HepG2 (cell line): Measurements from ENCODE around the gene IRAK1BP1.

Experiments used
- EZH2 ChIP-seq: conservative IDR thresholded peaks from 2 replicates; pipeline ENCODE4 v1.6.1; 2012; ENCODE audit warnings: mild to moderate bottlenecking, low read depth, low read length, moderate library complexity
- HDAC1 ChIP-seq: sonication (generic); formaldehyde crosslinking; IDR thresholded peaks from 2 replicates; pipeline ENCODE4 v1.5.1; 2020; ENCODE audit warnings: mild to moderate bottlenecking, missing genetic modification reagents
- NCOR1 ChIP-seq: fragments of 200-600 bp; sonication (generic); IDR thresholded peaks from 2 replicates; pipeline ENCODE4 v1.7.0; 2017; ENCODE audit warnings: antibody characterized with exemption, low read length, borderline replicate concordance
- POLR2A ChIP-seq, 2 experiments: IDR thresholded peaks; 2 replicates each; pipeline ENCODE4 v1.6.1; 2011; ENCODE audit warnings: low read depth in 2 of 2, low read length in 2 of 2, mild to moderate bottlenecking in 1 of 2, moderate library complexity in 1 of 2; ENCODE audit not compliant: insufficient read depth in 1 of 2
- POLR2AphosphoS5 ChIP-seq: IDR thresholded peaks from 2 replicates; pipeline ENCODE4 v1.6.1; 2012; ENCODE audit warnings: low read depth, low read length
- RFX5 ChIP-seq: IDR thresholded peaks from 2 replicates; pipeline ENCODE4 v1.6.1; 2011; ENCODE audit warnings: low read depth, low read length, improper control_type of control experiment
- SP1 ChIP-seq, 2 experiments: fragments of 450-650 bp in 1 of 2; sonication (generic) in 1 of 2; formaldehyde crosslinking in 1 of 2; IDR thresholded peaks; 2 replicates each; pipeline versions ENCODE4 v1.4.0 to v1.6.1; 2016 to 2020; ENCODE audit warnings: missing genetic modification reagents in 1 of 2
- ZNF354B ChIP-seq: sonication (generic); formaldehyde crosslinking; IDR thresholded peaks from 2 replicates; pipeline ENCODE4 v1.8.0; 2022; ENCODE audit warnings: mild to moderate bottlenecking, missing genetic modification reagents
- ZNF589 ChIP-seq: sonication (generic); formaldehyde crosslinking; conservative IDR thresholded peaks from 2 replicates; pipeline ENCODE4 v1.8.0; 2022; ENCODE audit warnings: mild to moderate bottlenecking, moderate library complexity, missing genetic modification reagents
- ZNF644 ChIP-seq: IDR thresholded peaks from 2 replicates; pipeline ENCODE4 v1.6.1; 2016; ENCODE audit warnings: low read depth
- TF ChIP-seq, protein P1 (sequence below): sonication (generic); formaldehyde crosslinking; IDR thresholded peaks from 2 replicates; pipeline ENCODE4 v1.5.0; 2020; ENCODE audit warnings: mild to moderate bottlenecking, missing genetic modification reagents, moderate library complexity

GRCh38 chr6:78935553-78935952 is 68.2 kb downstream of the IRAK1BP1 start:
- TF ChIP-seq ZNF644 (CRISPR knock-in tag) (no peak), ZNF589 (CRISPR knock-in tag) (no peak), NCOR1 (no peak), POLR2AphosphoS5 (no peak), POLR2A (IDR thresholded peaks at IDR 0.05; ENCODE audit: insufficient read depth in 1 of 2, low read depth in 2 of 2, low read length in 2 of 2) (no peak), HDAC1 (CRISPR knock-in tag) (no peak), SP1 (IDR thresholded peaks at IDR 0.05) (no peak), SP1 (CRISPR knock-in tag; IDR thresholded peaks at IDR 0.05) (no peak), RFX5 (no peak), EZH2 (no peak), ZNF354B (CRISPR knock-in tag) (no peak)
- TF ChIP-seq, protein P1, sequence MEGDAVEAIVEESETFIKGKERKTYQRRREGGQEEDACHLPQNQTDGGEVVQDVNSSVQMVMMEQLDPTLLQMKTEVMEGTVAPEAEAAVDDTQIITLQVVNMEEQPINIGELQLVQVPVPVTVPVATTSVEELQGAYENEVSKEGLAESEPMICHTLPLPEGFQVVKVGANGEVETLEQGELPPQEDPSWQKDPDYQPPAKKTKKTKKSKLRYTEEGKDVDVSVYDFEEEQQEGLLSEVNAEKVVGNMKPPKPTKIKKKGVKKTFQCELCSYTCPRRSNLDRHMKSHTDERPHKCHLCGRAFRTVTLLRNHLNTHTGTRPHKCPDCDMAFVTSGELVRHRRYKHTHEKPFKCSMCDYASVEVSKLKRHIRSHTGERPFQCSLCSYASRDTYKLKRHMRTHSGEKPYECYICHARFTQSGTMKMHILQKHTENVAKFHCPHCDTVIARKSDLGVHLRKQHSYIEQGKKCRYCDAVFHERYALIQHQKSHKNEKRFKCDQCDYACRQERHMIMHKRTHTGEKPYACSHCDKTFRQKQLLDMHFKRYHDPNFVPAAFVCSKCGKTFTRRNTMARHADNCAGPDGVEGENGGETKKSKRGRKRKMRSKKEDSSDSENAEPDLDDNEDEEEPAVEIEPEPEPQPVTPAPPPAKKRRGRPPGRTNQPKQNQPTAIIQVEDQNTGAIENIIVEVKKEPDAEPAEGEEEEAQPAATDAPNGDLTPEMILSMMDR = no peak
